Tibial artery (tissue), 4 donors: ENCODE measurements around the gene YPEL1.
"Not testable (repeated sequence)": the region's sequence is repeated elsewhere in the genome, so short reads cannot be mapped to it uniquely, and the experiment has no call there.

Source experiments
- DNase-seq, 2 donors: peaks; one replicate each; pipeline ENCODE4 v3.0.0-alpha.2; 2019
- H3K27ac ChIP-seq, 2 donors: fragments of 200-600 bp; sonication (generic) in 1 of 2; 1 replicate in 1 of 2; 2 replicates in 1 of 2; pipeline ENCODE4 v1.5.1; 2018 to 2019; ENCODE audit warnings: mild to moderate bottlenecking in 1 of 2
- H3K27me3 ChIP-seq, 2 donors: fragments of 200-600 bp; sonication (generic) in 1 of 2; one replicate each; pipeline versions ENCODE4 v1.5.1 to v1.6.0; 2016 to 2019
- H3K36me3 ChIP-seq, 3 donors: fragments of 200-600 bp; sonication (generic) in 2 of 3; one replicate each; pipeline ENCODE4 v1.5.1; 2016 to 2019; ENCODE audit warnings: mild to moderate bottlenecking in 2 of 3
- H3K4me1 ChIP-seq, 4 donors: fragments of 200-600 bp; sonication (generic) in 2 of 4; 1 replicate in 3 of 4; 2 replicates in 1 of 4; pipeline ENCODE4 v1.5.1; 2016 to 2019
- H3K4me3 ChIP-seq, 2 donors: fragments of 200-600 bp; sonication (generic) in 1 of 2; 1 replicate in 1 of 2; 2 replicates in 1 of 2; pipeline ENCODE4 v1.5.1; 2018 to 2019; ENCODE audit warnings: mild to moderate bottlenecking in 2 of 2
- H3K9me3 ChIP-seq, 3 donors: fragments of 200-600 bp; sonication (generic) in 1 of 3; one replicate each; pipeline ENCODE4 v1.5.1; 2016 to 2019
- intact Hi-C: fragments of 100-400 bp; cut with DNase I; formaldehyde crosslinking; loops from one replicate; pipeline ENCODE4 v1.15.0; 2023; ENCODE audit warnings: low total_unique reads
- TF ChIP-seq, protein P1 (sequence below), 2 experiments: fragments of 200-600 bp in 1 of 2; fragments of 450-650 bp in 1 of 2; IDR thresholded peaks; one replicate each; pipeline ENCODE4 v1.5.1; 2017 to 2019; ENCODE audit warnings: antibody characterized with exemption in 2 of 2, mild to moderate bottlenecking in 1 of 2, moderate library complexity in 1 of 2

Gene YPEL1

DNA sequence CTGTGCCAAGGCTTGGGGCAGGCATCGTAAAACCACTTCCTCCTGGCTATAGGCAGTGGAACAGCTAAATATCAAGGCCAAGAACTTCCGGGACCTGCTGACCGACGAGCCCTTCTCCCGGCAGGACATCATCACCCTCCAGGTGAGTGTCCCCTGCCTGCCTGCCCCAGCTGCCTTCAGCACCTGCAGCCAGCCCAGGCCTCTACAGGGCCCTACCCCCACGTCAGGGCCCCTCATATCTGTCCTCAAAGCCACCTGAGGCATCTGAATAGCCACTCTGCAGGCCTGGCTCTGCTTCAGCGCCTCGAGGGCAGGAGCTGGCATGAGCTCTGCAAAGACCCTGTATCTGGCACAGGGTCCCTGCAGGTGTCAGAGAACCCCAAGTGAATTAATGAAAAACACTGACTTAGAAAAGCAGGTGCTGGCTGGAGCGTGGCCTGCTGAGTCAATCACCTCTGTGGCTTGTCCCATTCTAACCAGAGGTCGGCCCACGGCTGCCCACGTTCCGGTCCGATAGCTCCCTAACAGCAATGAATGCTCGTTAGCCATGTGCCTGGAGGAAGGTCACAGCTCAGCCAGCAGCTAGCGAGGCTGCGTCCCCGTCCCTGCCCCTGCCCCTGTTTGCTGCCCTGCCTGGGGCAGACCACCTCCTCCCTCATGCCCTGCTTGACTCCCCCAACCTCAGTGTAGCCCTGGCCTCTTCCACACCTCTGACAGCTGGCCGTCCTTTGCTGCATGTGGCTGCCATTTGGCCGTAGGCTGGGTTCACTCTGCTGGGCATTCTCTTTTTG is 53.0 kb downstream of the YPEL1 start:
- Histone ChIP-seq H3K4me3 (no peak overlapping the region), H3K36me3 (peaks cover 51 to 76% (median 60%) of the 10 kb centered on the region in 3 donors), H3K27ac (no peak overlapping the region), H3K9me3 (no peaks in the 10 kb centered on the region), H3K4me1 (no peaks in the 10 kb centered on the region), H3K27me3 (no peaks in the 10 kb centered on the region)
- TF ChIP-seq, protein P1, sequence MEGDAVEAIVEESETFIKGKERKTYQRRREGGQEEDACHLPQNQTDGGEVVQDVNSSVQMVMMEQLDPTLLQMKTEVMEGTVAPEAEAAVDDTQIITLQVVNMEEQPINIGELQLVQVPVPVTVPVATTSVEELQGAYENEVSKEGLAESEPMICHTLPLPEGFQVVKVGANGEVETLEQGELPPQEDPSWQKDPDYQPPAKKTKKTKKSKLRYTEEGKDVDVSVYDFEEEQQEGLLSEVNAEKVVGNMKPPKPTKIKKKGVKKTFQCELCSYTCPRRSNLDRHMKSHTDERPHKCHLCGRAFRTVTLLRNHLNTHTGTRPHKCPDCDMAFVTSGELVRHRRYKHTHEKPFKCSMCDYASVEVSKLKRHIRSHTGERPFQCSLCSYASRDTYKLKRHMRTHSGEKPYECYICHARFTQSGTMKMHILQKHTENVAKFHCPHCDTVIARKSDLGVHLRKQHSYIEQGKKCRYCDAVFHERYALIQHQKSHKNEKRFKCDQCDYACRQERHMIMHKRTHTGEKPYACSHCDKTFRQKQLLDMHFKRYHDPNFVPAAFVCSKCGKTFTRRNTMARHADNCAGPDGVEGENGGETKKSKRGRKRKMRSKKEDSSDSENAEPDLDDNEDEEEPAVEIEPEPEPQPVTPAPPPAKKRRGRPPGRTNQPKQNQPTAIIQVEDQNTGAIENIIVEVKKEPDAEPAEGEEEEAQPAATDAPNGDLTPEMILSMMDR (IDR thresholded peaks at IDR 0.05) = no peak
- DNase-seq = no peak
- intact Hi-C loops = no loop called here

GRCh38 chr22:21681566-21682370 is 53.8 kb downstream of the YPEL1 start:
- Histone ChIP-seq H3K9me3 (no peaks in the 10 kb centered on the region), H3K27me3 (no peaks in the 10 kb centered on the region), H3K27ac (no peak overlapping the region), H3K36me3 (peaks cover 46 to 76% (median 51%) of the 10 kb centered on the region in 3 donors), H3K4me3 (no peak overlapping the region), H3K4me1 (no peaks in the 10 kb centered on the region)
- no peak for DNase-seq
- TF ChIP-seq, protein P1 (IDR thresholded peaks at IDR 0.05) = no peak
- intact Hi-C loops = no loop called here

DNA sequence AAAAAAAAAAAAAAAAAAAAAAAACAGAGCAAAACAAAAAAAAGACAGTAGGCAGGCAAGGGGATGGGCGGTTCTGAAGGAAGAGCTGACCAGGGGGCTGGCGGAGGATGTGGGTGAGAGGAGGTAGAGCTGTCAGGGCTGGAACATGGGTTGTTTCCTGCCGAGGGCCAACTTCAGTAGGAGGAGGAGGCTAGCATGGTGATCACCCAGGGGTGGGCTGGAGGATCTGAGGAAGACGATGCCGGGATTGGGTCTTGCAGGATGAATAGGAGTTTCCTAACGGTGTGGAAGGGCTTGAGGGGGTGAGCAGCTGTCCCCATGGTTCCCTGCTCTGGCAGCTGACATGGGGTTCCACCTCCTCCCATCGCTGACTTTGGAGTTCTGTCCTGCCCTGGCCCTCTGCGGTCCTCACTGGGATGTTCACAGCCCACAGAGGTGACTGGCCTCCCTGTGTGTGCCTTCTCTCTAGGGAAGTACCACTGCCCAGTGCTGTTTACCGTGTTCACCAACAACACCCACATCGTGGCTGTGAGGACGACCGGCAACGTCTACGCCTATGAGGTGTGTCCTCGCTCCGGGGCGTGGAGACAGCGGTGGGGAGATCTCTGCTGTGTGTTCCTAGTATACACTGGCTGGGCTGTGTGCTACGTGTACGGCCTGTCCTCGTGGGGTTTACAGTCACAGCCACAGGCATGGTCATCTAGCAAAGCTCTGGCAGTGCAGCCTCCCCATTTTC is 54.6 kb downstream of the YPEL1 start:
- no peak for DNase-seq
- H3K27ac ChIP-seq = no peak overlapping the region
- H3K9me3 ChIP-seq = no peaks in the 10 kb centered on the region
- no peaks in the 10 kb centered on the region for H3K4me1 ChIP-seq
- H3K27me3 ChIP-seq = no peaks in the 10 kb centered on the region
- H3K4me3 ChIP-seq = no peak overlapping the region
- TF ChIP-seq, protein P1 (IDR thresholded peaks at IDR 0.05) = no peak
- H3K36me3 ChIP-seq = peaks cover 38 to 73% (median 45%) of the 10 kb centered on the region in 3 donors
- intact Hi-C loops = no loop called here

DNA sequence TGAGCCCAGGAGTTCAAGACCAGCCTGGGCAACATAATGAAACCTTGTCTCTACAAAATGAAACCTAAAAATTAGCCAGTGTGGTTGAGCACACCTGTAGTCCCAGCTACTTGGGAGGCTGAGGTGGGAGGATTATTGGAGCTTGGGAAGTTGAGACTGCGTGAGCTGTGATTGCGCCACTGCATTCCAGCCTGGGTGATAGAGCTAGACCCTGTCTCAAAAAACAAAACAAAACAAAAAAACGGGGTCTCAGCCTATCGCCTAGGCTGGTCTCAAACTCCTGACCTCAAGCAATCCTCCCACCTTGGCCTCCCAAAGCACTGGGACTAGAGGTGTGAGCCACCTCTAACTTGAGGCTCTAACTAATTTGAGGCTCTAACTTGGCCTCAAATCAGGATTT is 56.2 kb downstream of the YPEL1 start:
- DNase-seq = no peak
- Histone ChIP-seq H3K27ac (no peak overlapping the region), H3K4me1 (no peaks in the 10 kb centered on the region), H3K4me3 (no peak overlapping the region), H3K9me3 (no peaks in the 10 kb centered on the region), H3K36me3 (peaks cover 37 to 73% (median 44%) of the 10 kb centered on the region in 3 donors), H3K27me3 (no peaks in the 10 kb centered on the region)
- TF ChIP-seq, protein P1 (IDR thresholded peaks at IDR 0.05) = no peak
- intact Hi-C loops = no loop called here

DNA sequence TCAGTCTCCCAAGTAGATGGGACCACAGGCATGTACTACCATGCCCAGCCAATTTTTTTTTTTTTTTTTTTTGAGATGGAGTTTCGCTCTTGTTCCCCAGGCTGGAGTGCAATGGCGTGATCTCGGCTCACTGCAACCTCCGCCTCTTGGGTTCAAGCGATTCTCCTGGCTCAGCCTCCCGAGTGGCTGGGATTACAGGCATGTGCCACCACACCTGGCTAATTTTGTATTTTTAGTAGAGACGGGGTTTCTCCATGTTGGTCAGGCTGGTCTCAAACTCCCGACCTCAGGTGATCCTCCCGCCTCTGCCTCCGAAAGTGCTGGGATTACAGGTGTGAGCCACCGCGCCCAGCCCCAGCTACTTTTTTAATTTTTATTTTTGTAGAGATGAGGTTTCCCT is 56.8 kb downstream of the YPEL1 start:
- intact Hi-C loops, H3K27me3 ChIP-seq: not testable (repeated sequence)

More for the DNA sequence above, 56.8 kb downstream of the YPEL1 start:
- DNase-seq, H3K9me3 ChIP-seq, H3K4me3 ChIP-seq, H3K27ac ChIP-seq, H3K4me1 ChIP-seq: not testable (repeated sequence)
- peaks cover 37 to 75% (median 49%) of the 10 kb centered on the region in 3 donors for H3K36me3 ChIP-seq
